Measurements from ENCODE around the gene MRPS35.

MRPS35 gene

DNA sequence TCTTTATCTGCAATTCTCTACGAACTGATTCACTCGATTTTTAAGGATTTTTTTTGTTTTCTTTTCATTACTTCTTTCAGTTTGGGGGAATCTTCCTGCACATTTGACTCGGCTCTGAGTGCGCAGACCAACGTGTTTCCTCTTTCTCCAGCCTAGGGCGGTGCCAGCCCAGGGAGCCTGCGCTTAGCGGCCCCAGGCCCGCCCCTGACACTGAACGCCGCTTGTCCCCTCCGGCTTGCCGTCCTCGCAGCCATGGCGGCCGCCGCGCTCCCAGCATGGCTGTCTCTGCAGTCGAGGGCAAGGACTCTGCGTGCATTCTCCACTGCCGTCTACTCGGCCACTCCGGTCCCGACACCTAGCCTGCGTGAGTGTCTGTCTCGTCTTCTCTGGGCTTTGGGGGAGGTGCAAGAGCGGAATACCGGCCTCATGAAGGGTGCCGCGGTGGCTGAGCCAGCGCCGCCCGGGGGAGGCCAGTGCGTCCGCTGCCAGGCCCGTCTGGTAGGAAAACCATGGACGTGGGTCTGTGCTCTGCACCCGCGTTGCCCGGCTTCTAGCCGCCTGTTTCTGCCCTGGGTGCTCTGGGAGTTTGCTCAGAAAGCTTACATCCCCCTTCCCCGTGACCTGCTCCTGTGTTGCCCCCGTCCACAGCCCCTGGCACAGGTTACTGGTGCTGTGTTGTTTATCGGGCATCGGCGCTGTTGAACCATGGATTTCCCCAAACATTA is at the start of gene MRPS35:
Gene MRPS35 (plus strand): TSS at position 241 of the 725 bp plus-strand sequence. CDS start 12 bp downstream, at position 253.
- peak; percentile 44 for FAIRE-seq

DNA sequence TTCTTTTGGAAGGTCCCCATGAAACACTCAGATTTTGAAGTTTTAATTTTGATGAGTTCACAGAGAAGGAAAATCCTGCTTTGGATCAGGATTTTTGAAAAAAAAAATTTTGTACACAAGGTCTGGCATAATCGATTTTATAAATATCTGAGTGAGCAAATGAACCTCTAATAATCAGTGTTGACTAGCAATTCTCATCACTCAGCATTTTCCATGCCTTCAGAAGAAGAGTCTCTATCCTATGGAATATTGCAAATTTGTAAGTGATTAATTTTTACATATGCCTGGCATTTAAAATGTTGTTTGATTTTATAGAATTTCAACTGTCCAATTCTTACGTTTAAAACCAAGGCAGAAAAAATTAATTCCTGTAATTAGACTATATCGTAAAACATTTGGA is 44.9 kb upstream of the MRPS35 start:
- FAIRE-seq, result no peak

DNA sequence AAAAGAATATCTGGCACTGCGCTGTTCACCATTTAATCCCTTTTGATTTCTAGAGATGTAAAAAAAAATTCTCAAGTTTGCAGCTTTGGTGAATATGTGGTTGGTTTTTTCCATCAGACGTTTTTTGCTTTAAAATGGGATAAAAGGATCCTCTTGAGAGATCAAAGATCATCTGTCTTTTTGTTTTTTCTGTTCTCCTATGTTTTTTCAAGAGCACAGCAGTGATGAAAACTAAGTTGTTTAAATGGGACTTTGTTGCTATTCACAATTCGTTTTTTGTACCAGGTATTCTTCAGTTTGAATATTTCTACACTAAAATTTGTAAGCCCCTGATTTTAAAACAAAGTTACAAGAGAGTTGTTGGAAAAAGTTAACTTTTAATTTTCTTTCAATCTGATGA is 44.1 kb upstream of the MRPS35 start:
- FAIRE-seq, result no peak

DNA sequence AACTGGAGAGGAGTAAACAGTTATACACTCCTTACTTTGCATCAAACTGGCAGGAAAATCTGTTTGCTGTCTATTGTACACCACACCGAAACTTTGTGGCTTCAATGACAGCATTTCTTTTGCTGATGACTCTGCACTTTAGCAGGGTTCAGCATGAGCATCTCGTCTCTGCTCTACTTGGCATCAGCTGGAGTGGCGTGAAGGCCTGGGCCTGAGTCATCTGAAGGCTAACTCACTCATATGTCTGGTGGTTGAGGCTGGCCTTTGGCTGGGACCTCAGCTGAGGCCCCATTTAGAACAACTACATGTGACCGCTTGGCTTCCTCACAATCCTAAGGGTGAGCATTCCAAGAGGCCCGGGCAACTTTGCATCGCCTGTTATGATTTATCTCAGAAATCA is 43.1 kb upstream of the MRPS35 start:
- FAIRE-seq, result no peak

DNA sequence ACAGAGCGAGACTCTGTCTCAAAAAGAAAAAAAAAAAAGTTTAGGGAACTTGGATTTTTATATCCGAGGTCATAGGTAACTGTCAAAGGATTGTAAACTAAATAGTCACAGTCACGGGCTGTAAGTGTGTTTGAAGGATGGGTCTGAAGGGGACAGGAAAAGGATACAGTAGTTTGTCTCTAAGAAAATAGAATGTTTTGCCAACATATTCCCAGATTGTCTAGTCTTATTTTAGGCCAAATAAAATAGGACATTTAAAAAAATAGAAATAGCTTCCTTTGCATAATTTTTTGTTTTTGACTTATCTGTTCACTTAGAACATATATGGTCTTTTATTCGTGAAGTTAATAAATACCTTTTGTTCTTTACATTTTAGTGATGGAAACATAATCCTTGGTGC is 38.6 kb upstream of the MRPS35 start:
- no peak for FAIRE-seq

DNA sequence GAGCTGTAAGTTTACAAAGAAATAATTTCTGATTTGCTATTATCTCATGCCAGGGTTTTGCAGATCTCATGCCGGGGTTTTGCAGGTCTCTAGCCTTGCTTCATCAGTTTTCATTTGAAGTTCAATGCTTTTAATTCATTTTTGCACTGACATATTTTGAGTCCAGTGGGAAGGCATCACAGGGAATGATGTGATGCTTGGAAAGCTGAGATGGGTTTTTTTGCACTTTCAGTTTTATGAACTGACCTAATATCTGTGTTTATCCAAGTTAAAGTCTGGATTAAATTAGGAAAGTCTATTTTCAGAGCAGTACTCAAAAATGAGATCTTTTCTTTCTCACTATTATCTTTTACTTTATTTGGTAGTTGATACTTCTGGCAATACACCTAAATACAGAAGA is 38.0 kb upstream of the MRPS35 start:
- no peak for FAIRE-seq

DNA sequence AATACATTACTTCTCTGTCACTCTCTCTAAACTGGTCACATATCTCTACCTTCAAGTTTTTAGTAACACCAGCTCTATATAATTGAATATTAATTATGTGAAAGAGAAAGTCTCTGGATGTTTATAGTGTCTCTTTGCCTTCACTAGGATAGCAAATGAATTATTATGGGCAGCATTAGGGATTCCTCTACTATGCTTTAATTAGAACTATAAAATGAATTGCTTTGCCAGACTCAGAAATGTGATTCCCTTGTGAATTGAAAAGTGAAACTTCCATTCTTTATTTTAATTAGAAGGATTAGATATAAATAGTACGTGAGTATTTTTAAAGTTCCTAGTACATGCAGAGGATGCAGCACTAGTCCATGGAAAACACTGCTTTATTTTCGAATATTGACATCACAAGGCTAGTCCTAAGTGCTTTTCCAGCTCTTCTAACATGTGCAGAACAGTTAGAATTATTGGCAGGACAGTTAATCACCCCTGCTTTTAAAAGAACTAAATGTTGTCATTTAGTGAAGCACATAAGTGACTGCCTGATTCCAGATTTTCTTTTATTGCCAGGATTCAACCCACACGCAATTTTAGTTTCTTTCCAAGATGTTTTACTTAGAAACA is 37.4 kb upstream of the MRPS35 start:
- FAIRE-seq, result no peak

DNA sequence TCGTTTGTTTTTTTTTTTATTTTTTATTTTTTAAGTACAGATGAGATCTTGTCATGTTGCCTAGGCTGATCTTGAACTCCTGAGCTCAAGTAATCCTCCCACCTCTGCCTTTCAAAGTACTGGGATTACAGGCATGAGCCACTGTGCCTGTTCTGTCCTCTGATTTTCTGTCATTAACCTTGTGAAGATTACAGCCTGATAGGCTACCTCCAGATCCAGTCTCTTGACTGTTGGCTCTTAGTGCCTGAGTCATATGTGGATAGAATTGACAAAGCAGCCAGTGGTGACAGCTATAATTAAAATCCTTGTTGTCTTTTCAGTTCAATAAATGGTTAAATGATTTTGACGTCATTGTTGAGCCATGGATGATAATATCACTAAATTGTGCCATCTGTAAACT is 35.6 kb upstream of the MRPS35 start:
- FAIRE-seq, result no peak

DNA sequence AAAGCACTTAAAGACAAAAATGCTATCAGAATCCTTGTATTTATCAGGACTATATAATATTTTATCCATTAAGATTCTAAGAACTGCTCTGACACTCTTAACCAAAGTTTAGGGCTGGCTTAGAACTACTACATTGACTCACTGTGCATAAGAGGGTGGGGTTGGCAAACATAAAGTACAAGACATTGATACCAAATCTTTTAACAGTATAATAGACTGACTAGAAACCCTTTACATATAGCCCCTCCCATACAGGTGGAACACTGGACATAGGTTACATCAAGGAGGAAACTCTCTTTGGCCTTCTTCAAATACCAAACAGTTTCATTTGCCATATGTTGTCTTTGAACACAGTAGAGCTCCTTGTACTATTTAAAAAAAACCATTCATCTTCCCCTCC is 30.0 kb upstream of the MRPS35 start:
- no peak for FAIRE-seq

DNA sequence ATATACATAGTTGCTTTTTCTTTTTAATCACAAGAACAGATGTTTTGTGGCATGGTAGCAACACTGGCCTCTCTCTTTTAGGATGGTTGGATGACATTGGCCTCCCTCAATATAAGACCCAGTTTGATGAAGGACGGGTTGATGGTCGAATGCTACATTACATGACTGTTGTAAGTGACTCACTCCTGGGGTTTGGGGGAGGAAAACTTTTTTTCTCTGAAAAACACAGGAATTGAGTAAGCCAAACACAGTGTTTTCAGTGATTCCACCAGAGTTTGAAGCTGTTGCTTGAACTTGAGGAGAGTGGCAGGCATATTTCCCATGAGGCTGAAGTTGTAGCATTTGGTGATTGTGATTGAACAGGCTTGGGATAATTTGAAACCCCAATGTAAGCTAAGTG is 28.1 kb upstream of the MRPS35 start:
- no peak for FAIRE-seq

DNA sequence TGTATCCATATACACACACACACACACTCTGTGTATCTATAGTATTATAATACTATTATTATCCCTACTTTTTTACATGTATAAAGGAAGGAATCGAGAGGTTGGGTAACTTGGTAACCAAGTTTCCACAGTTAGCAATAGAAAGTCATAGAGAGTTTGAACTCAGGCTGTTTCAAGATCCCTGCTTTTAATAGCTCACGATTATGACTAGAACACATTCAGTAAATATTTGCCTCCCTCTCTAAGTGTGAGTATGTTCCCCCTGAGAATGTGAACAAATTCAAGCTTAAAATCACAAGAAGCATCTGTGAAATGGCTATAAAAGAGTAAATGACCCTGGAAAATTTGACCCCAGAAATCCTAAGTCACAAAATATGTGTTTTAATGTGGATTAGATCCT is 25.4 kb upstream of the MRPS35 start:
- no peak for FAIRE-seq

DNA sequence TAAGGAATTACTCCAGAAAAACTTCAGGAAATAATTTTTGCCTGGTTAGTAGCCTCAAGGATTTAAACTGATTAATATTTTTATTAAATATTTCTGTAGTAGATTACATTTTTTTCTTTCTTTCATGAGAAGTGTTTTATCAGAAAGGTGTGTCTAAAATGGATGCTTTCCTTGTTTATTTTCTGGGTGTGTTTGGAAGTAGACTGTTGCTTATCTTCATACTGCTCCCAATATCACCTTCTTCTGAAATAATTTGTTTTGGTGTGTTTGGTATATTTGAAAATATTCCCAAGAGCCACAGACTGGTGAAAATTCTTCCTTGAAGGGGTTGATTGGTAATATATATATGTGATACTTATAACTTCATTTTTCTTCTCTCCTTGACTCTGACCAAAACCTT is 24.5 kb upstream of the MRPS35 start:
- no peak for FAIRE-seq

DNA sequence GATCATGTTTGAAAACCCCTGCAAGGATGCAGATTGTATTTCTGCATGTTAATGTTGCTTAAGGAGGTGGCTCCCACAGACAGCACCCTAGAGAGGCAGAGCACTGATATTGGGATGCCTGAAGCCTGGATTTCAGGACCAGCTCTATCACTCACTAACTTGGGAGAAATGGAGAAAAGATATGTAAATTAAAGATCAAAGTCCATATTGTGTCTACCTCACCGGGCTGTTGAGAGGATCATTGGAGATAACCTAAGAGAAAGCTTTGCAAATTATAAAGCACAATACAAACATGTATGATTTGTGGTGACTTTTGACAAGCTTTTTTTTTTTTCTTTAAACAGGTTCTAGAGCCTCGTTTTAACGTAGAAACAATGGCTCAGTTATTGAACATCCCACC is 22.0 kb upstream of the MRPS35 start:
- FAIRE-seq, result no peak

DNA sequence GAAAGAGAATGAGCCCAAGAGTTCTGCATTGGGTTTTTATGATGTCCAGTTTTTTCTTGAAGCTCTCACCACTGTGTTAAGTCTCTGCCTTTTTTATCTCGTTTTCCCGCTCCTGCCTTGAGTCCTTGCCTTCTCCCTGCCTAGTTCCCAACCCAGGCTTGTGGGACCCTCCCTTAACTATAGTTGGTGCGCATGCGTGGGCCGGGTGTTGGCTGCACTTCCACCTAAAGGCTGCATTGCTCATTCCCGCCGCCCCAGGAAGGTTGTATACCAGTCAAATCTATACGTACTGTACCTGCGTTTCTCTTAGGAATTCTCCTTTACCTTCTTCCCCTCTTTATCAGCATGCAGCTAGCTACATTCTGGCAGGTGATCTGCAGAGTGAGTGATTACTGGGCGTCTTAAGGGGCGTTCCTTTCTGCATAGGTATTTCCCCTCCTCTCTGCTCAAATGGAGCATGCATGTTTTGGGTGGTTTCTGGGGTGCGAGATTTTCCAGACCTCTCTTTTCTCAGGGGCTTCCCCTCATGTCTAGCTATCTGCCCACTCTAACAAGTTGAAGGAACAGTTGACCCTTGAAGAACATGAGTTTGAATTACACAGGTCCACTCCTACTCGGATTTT is 21.0 kb upstream of the MRPS35 start:
- no peak for FAIRE-seq

DNA sequence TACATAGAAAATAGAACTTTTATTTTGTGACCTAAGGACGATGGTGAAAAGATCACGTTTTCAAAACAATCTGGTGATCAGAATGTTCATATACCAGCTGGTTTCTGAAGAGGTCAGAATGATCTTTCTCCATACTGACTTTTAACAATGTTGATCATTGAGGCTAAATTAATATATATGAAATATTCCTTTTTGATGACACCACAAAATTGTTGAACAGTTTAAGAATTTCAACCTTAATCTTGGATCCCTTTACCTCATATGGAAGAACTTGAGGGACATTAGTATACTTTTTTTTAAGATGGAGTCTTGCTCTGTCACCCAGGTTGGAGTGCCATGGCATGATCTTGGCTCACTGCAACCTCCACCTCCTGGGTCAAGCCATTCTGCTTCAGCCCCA is 17.2 kb upstream of the MRPS35 start:
- FAIRE-seq, result no peak

DNA sequence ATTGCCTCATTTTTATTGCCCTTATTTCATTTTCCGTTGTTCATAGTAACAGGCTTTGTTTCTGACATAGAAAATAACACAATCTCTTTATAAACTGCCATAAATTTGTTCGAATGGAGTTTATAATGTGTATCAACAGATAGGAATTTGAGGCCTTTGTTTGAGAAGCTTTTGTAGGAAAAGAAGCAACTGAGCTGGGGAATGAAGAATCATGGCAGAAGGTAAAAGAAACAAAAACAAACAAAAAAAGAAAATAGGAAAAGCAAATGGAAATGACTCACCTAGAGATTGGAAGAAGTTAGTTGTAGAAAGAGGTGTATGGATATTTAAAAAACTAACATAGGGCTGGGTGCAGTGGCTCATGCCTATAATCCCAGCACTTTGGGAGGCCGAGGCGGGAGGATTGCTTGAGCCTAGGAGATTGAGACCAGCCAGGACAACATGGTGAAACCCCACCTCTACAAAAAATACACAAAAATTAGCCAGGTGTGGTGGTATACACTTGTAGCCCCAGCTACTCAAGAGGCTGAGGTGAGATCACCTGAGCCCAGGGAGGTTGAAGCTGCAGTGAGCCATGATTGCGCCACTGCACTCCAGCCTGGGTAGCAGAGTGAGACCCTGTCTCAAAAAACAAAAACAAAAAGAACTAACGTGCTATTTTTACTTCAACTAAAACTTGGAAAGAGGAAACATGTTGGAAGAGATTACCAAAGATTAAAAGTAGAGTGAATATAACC is 14.9 kb upstream of the MRPS35 start:
- no peak for FAIRE-seq

DNA sequence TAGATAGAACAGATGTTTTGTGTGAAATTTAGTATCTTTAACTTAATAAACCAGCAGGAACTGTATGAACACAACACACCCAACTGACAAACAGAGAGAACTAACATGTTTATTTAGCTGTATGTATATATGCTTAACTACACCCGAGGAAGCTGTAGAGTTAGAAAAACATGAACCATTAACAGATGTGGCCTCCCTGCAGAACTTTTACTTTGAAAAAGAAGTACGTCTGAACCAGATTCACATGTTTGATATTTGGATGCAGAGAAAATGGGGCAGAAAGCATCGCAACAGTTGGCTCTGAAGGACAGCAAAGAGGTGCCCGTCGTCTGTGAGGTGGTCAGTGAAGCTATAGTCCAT is 14.4 kb upstream of the MRPS35 start, which contains the start of gene REP15:
Gene REP15 (plus strand): TSS at position 155 of the 360 bp plus-strand sequence. CDS start 116 bp downstream, at position 271.
- FAIRE-seq, result no peak

DNA sequence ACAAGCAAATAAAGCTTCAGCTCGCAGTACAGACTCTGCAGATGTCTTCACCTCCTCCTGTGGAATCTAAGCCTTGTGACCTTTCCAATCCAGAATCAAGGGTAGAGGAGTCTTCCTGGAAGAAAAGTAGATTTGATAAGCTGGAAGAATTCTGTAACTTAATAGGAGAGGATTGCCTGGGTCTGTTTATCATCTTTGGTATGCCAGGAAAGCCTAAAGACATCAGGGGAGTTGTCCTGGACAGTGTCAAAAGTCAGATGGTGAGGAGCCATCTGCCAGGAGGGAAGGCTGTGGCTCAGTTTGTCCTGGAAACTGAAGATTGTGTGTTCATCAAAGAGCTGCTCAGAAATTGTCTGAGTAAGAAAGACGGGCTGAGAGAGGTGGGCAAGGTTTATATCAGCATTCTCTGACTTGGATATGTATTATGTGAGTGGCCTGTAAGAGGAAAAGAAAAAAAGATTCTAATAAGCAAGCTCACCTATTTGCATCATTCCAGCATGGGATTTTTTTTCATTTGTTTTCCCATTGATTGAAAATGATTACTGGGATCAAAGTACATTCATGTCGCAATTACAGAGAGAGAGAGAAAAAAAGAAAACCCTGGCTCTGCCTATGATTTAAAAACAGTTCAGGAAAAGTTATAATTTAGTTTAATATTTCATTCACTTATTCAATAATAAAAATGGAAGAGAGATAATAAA is 13.6 kb upstream of the MRPS35 start:
- FAIRE-seq, result no peak

DNA sequence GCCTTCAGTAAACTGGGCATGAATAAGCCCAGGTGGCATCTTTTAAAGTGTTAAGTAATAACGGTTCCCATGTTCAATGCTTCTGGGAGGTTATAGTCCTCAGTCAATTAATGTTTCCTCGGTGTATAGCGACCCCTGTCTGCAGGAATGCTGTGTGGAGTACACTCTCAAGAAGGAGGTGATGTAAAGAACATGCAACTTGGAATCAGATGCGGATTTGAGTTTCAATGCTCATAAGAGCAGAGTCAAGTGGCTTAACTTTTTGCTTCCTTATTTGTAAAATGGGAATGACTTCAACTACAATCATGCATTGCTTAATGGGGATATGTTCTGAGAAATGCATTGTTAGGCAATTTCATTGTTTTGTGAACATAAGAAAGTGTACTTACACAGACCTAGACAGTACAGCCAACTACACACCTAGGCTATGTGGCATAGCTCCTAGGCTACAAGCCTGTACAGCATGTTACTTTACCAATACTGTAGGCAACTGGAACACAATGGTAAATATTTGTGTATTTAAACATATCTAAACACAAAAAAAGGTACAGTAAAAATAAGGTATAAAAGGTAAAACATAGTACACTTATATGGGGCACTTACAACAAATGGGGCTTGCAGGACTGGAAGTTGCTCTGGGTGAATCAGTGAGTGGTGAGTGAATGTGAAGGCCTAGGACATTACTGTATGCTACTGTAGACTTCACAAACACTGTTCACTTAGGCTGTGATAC is 6.7 kb upstream of the MRPS35 start:
- FAIRE-seq, result peak; percentile 95

DNA sequence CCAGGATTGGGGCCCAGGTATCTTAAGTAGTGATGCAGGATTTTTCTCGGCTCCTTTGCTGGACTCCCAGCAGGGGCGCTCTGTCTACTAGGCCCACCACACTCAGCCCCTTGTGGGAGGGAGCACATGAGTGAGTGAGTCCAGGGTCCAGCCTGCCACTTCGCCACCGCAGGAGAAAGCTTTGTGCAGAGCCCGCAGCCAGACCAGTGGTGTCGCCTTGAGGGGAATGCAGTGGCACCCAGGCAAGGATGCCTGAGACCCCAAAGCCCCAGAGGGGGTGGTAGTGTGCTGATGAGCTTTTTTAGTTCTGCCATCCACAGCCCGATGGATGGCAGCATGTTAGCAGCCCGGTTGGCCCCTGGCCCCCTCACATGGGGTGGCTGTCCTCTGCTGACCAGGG is 5.4 kb upstream of the MRPS35 start:
- no peak for FAIRE-seq

DNA sequence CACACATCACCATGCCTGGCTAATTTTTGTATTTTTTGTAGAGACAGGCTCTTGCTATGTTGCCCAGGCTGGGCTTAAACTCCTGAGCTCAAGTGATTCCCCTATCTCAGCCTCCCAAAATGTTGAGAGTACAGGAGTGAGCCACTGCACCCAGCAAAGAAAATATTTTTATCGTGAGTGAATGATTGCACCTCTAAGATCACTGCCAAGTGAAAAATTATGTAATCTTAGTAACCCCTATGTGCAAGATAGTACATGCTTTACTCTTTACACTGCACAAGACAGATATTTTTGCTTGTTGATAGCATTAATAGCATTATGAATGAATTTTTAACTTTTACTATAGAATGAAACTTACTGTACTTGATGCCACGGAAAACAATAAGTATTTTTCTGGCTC is 3.4 kb upstream of the MRPS35 start:
- no peak for FAIRE-seq

DNA sequence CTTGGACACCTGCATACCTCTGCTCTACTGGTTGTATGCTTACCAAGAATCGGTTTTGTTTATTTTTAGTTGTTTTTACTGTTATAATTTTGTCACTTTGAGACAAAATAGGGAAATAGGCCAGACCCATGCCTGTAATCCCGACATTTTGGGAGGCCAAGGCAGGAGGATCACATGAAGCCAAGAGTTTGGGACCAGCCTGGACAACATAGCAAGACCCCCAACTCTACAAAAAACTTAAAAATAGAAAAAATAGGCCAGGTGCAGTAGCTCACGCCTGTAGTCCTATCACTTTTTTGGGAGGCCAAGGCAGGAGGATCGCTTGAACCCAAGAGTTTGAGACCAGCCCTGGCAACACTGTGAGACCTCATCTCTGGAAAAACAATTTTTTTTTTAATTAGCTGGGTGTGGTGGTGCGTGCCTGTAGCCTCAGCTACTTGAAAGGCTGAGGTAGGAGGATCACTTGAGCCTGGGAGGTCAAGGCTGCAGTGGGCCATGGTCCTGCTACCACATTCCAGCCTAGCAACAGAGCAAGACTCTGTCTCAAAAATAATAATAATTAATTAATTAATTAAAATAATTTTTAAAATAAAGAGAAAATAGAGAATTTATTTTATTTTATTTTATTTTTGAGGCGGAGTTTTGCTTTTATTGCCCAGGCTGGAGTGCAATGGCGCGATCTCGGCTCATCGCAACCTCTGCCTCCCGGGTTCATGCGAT is 1.3 kb upstream of the MRPS35 start:
- no peak for FAIRE-seq
